GM21528 (cell line): Measurements from ENCODE around the gene TCOF1.
"Not testable (repeated sequence)": the region's sequence is repeated elsewhere in the genome, so short reads cannot be mapped to it uniquely, and the experiment has no call there.

Experiments
- ATAC-seq: cut with Tn5 transposase; IDR thresholded peaks from one replicate; pipeline ENCODE4 v1.9.1; 2021; ENCODE audit warnings: mild to moderate bottlenecking, moderate library complexity; ENCODE audit not compliant: unreplicated experiment, low FRiP score

The TCOF1 gene

GRCh38 chr5:150419630-150420270, 62.3 kb downstream of the TCOF1 start:
- ATAC-seq: peak; percentile 50

DNA sequence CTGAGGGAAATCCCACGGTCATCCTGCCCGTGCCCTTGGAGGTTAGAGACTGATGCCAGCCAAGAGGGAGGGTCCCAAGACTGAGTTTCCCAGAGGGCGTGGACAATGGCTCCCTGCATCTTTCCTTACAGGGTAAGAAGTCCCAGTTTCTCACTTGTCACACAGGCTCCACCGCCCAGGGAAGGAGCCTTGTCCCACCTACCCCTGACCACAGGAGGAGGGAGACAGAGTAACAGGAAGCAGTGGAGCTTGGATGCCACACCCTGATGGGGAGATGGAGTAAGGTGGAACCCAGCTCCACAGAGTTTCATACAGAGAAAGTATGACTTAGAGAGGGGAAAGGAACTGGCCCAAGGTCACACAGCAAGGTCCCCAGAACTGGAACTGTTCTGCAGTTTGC, 64.6 kb downstream of the TCOF1 start:
- no peak for ATAC-seq

DNA sequence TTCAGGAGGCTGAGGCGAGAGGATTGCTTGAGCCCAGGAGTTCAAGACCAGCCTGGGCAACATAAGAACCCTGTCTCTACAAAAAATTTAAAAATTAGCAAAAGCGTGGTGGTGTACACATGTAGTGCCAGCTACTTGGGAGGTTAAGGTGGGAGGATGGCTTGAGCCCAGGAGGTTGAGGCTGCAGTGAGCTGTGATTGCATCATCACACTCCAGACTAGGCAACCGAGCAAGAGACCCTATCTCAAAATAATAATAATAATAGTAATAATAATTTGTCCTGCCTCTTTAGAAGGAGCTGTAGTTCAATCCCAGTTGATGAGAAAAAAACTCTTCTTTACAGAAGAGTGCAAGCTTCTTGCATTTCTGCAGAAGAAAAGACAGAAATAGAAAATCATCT, 65.3 kb downstream of the TCOF1 start:
- no peak for ATAC-seq

GRCh38 chr5:150426165-150426564, 68.7 kb downstream of the TCOF1 start:
- not testable (repeated sequence) for ATAC-seq

DNA sequence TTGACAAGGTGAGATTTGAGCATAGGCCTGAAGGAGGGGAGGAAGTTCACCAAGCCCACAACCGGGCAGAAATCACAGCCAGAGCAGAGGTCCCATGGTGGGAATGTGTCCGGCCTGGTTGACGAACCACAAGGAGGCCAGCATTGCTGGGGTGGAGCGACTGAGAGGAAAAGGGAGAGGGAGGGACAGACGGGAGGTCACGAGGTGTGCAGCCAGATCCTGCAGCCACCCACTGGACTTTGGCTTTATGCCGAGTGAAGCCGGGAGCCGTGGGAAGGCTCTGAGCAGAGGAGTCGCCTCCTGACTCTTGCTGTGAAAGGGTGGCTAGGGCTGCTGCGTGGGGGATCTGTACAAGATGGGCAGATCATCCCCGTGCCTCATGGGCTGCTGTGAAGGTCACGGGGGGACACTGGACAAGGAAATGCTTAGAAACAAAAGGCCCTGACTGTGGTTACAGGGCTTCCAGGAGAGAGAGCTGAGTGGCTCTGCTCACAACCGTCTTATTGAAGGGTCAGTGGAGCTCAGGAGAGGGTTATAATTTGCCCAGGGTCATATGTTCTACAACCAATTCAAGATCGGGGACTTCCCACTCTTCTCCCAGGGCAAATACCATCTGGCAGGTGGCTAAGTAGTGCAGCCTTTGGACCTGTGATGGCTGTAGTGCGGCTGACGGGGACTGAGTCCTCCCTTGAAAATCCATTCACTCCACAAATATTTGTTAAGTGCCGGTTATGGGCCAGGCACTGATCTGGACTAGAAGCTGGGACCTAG, 70.8 kb downstream of the TCOF1 start:
- no peak for ATAC-seq

- ATAC-seq: no peak
These were observed 71.5 kb downstream of the TCOF1 start for GRCh38 chr5:150428978-150429377.

DNA sequence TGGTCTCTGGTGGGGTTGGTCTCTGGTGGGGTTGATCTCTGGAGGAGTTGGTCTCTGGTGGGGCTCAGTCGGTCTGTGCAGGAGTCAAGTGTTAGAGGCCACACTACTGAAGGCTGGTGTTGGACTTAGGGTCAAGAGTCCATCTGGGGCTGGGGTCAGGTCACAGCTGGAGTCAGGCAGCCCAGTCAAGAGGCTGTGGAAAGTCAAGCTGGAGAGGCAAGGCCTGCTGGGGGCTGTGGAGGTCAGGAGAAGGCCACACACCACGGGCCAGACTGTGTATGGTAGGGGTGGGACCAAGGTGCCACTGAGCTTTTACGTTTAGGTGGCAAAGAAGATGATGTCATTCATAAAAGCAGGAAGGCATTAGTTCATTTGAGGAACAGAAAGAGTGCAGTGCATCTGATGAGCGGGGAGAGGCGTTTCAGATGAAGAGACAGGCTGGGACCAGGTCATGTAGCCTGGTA, 71.9 kb downstream of the TCOF1 start:
- peak; percentile 66 for ATAC-seq

DNA sequence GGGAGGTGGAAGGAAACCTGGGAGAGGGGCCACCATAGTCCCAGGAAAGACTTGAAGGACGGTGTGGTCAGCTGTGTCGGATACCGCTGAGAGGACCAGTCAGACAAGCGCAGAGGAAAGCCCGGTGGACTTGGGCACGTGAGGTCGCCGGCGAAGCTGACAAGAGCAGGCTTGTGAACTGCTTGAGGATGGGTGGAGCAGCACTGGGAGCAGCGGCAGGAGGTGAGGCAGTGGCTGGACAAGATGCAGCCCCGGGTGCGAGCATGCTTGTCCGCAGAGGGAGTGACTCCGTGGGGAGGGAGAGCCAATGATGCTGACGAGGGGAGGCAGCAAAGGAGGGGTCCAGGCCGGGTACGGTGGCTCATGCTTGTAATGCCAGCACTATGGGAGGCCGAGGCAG, 73.6 kb downstream of the TCOF1 start:
- no peak for ATAC-seq

DNA sequence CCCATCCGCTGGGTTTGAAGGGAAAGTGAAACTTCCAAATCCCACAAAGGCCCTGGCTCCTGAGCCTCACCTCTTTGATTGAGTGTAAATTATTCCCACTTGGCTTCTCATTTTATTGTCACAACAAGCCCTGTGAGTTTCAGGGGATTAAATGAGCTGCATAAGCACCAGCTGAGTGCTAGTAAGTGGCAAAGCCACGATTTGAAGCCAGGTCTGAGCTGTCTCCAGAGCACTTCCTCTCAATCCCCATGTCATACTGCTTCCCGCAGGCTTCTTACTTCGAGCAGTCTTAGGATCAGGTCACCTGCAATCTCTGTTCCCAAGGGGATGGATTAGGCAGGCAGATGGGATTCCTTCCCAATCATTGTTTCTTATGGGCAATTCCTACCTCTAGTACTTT, 74.1 kb downstream of the TCOF1 start:
- no peak for ATAC-seq

DNA sequence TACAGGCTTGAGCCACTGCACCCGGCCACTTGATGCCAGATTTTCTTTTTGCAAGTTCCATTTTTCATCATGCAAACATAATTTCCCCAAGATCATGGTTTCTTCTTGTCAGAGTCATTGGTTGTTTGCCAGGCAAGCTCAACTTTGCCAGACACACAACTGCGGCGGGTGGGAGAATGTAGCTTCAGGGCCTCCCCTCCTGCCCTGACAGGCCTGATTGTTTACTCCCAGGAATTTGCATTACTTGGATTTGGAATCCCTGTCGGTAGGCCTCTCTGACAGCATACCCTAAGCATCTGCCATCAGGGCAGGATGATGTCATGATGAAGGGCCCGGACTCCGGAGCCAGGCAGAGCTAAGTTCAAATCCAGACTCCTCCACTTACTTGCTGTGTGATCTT, 77.0 kb downstream of the TCOF1 start:
- ATAC-seq: no peak

DNA sequence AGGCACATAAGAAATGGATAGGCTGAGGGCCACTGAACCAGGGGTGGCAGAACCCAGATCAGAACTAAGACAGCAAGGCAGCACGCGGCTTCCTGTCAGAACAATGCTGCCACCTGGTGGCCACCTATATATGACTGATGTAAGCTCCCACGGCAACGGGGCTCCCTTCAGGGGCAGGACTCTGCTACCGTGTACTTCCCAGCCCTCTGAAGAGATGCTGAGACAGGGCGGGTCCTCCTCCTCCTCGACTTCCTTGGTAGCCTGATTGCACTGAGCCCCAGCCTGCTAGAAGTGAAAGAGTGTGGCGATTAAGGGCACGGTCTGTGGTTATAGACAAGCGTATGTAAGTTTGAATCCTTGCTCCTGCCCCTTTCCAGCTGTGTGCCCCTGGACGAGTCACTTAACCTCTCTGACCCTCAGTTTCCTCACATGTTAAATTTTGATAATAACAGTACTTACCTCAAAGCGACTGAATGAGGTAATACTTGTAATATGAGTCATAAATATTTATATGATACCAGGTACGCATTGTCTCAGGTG, 78.7 kb downstream of the TCOF1 start:
- peak; percentile 86 for ATAC-seq

GRCh38 chr5:150438873-150439546, 81.5 kb downstream of the TCOF1 start:
- no peak for ATAC-seq

- ATAC-seq: no peak
These were observed 83.7 kb downstream of the TCOF1 start for GRCh38 chr5:150440948-150441812.

GRCh38 chr5:150441813-150442698, 84.6 kb downstream of the TCOF1 start:
- no peak for ATAC-seq

GRCh38 chr5:150442699-150443080, 85.2 kb downstream of the TCOF1 start:
- no peak for ATAC-seq

DNA sequence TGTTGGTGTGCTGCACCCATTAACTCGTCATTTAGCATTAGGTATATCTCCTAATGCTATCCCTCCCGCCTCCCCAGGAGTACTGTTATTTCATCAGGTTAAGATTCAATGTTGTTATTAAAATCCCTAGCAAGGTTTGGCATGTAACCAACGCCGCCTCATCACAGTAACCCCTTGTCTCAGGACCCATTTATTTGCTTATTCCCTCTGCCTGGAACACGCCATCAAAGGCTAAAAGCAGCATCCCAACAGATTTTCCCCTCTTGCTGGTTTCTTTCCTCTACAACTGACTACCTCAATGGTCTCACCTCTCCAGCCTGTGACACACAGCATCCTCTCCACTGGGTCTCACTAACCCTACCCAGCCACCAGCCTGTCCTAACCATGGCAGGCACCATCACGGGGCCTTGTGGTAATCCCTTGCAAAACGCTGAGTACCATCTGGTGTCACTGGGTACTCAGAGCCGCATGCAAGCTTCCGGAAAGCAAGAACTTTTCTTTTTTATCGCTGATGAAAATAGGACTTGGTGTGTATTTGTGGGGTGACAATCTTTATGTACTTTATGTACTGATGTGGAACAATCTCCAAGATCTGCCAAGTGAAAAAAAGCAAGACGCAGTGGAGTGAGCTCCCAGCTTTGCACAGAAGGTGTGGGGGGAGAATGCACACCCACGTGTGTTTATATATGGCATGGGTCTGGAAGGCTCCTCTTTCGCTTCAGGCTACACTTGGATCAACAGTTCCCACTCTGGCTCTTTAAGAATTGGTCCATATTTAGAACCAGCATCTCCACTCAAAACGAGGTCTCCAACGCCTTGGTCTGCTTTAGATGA, 86.0 kb downstream of the TCOF1 start:
- no peak for ATAC-seq

GRCh38 chr5:150444770-150445169, 87.3 kb downstream of the TCOF1 start:
- ATAC-seq: no peak

DNA sequence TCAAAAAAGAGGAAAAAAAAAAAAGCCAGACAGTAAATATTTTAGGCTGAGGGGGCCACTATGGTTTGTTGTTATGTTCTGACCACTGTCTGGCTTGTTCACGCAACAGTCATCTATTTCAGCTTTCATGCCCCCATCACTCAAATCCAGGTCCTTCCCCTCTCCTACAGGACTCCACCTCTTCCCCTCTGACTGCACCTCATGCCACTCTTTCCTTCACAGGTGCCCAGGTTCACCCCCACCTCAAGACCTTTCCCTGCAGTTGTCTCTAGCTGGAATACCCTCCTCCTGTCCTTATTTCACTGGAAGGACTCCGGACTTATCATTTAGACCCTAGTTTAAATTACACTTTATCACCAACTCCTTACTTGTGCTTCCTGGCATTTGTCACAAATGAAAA, 88.6 kb downstream of the TCOF1 start:
- no peak for ATAC-seq

DNA sequence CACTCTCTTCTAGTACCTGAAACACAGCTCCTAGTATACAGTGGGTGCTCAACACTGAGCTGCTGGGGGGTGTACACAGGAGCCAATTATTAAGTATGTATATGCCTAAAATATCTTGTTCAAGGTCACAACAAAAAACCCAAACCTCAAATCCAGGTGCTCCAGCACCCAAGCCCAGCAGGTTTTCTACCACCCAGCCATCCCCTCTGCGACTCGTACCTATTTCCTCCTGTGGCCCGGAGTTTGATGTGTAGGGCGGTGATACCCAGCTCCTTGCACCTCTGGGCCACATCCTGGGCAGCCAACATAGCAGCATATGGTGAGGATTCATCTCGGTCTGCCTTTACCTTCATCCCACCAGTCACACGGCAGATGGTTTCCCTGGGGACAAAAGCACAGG, 89.1 kb downstream of the TCOF1 start:
- no peak for ATAC-seq
